GM18867 (cell line): ENCODE data around the gene STRAP.
"Not testable (repeated sequence)": the region's sequence is repeated elsewhere in the genome, so short reads cannot be mapped to it uniquely, and the experiment has no call there.

Source experiments
- ATAC-seq: cut with Tn5 transposase; IDR thresholded peaks from one replicate; pipeline ENCODE4 v1.9.1; 2021; ENCODE audit warnings: mild to moderate bottlenecking, moderate library complexity; ENCODE audit not compliant: unreplicated experiment

Gene STRAP

GRCh38 chr12:15919418-15919817 is 37.2 kb downstream of the STRAP start:
- ATAC-seq: no peak

- no peak for ATAC-seq
These were observed 42.8 kb downstream of the STRAP start for GRCh38 chr12:15924956-15925355.

DNA sequence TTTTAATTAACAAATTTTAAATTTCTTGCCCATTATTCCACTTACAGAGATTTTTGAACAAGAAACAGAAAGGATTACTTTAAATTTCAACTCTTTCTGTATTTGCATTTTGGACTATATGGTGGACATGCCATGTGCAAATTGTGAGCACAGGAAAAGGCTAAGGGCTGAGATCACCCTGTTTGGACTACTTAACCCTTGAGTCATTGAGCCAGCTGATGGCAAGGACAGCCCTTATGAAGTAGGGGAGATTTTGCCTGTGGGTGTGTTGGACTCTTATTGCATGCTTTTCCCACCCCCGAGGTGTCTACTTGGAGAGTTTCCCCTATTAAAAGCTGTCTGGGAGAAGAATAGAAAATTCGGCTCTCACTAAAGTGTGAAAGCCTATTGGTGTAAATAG is 46.2 kb downstream of the STRAP start:
- ATAC-seq: no peak

GRCh38 chr12:15928870-15929571 is 46.8 kb downstream of the STRAP start:
- ATAC-seq: no peak

- no peak for ATAC-seq
These were observed 49.4 kb downstream of the STRAP start for GRCh38 chr12:15931590-15932053.

DNA sequence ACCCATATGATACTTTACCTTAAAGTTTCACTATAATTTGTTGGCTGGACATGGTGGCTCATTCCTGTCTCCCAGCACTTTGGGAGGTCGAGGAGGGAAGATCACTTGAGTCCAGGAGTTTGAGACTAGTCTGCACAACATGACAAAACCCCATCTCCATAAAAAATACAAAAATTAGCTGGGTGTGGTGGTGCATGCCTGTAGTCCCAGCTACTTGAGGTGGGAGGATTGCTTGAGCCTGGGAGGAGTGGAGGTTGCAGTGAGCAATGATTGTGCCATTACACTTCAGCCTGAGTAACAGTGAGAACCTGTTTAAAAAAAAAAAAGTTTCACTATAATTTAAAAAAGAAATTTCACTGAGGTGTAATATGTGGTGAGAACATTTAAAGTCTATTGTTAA is 50.1 kb downstream of the STRAP start:
- no peak for ATAC-seq

- no peak for ATAC-seq
These were observed 50.8 kb downstream of the STRAP start for GRCh38 chr12:15932971-15933370.

GRCh38 chr12:15933751-15934150 is 51.6 kb downstream of the STRAP start:
- no peak for ATAC-seq

DNA sequence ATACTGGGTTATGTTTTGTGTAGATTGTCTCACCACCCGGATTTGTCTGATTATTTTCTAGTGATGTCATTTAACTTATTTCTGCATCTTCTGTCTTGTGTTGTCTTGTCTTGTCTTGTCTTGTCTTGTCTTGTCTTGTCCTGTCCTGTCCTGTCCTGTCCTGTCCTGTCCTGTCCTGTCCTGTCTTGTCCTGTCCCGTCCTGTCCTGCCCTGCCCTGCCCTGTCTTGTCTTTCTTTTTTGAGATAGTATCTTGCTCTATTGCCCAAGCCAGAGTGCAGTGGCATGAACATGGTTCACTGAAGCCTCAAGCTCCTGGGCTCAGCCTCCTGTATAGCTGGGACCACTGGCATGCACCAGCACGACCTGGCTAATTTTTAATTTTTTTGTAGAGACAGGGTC is 54.6 kb downstream of the STRAP start:
- ATAC-seq: no peak

GRCh38 chr12:15937902-15938301 is 55.7 kb downstream of the STRAP start:
- ATAC-seq: no peak

DNA sequence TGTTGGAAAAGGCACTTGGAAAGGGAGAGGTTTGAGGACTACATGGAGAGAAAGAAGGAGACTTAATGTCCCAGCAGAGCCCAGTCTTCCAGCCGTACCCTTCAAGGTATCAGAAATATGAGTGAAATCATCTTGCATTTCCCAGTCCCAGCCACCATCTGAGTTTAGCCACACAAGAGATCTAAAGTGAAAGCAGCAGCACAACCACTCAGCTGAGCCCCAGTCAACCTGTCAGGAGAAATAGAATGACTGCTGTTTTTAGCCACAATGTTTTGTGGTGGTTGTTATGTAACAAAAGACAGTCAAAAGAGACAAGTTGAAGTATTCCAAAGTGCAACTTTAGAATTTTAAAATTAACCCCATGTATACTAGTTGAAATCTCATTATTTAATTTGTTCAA is 56.9 kb downstream of the STRAP start:
- ATAC-seq: no peak

GRCh38 chr12:15942475-15942874 is 60.3 kb downstream of the STRAP start:
- ATAC-seq: no peak

- ATAC-seq: not testable (repeated sequence)
These were observed 61.3 kb downstream of the STRAP start for GRCh38 chr12:15943519-15943918.

DNA sequence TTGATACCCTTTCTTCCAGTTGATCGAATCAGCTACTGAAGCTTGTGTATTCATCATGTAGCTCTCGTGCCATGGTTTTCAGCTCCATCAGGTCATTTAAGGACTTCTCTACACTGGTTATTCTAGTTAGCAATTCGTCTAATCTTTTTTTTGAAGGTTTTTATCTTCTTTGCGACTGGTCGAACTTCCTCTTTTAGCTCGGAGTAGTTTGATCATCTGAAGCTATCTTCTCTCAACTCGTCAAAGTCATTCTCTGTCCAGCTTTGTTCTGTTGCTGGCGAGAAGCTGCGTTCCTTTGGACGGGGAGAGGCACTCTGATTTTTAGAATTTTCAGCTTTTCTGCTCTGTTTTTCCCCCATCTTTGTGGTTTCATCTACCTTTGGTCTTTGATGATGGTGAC is 66.3 kb downstream of the STRAP start:
- ATAC-seq: not testable (repeated sequence)
